Esophagus muscularis mucosa (tissue), 4 donors: ENCODE measurements around the gene COMMD7.

Source experiments
- CTCF ChIP-seq, 3 experiments: fragments of 200-600 bp in 2 of 3; fragments of 450-650 bp in 1 of 3; sonication (generic) in 2 of 3; IDR thresholded peaks; one replicate each; pipeline ENCODE4 v1.5.1; 2017 to 2019; ENCODE audit warnings: antibody characterized with exemption in 3 of 3, mild to moderate bottlenecking in 2 of 3, moderate library complexity in 1 of 3
- EP300 ChIP-seq: sonication (generic); formaldehyde crosslinking; IDR thresholded peaks from one replicate; pipeline ENCODE4 v1.6.1; 2017; ENCODE audit warnings: antibody characterized with exemption
- POLR2A ChIP-seq: fragments of 450-650 bp; IDR thresholded peaks from one replicate; pipeline ENCODE4 v1.6.1; 2017; ENCODE audit warnings: antibody characterized with exemption, moderate library complexity, mild to moderate bottlenecking, low read depth
- POLR2AphosphoS5 ChIP-seq, 2 donors: sonication (generic); formaldehyde crosslinking; IDR thresholded peaks; one replicate each; pipeline ENCODE4 v1.6.1; 2017; ENCODE audit warnings: antibody characterized with exemption in 2 of 2

- TF ChIP-seq POLR2AphosphoS5 (IDR thresholded peaks at IDR 0.05) (no peak), CTCF (IDR thresholded peaks at IDR 0.05) (no peak), EP300 (no peak), POLR2A (no peak)
Measured at GRCh38 chr20:32772046-32772445, 28.8 kb upstream of the COMMD7 start.
